Neural progenitor cell (in vitro differentiated cells): ENCODE results near the gene MCM3.

Source experiments
- EZH2 ChIP-seq: fragments of 200-600 bp; sonication (generic); IDR thresholded peaks from 2 replicates; pipeline ENCODE4 v1.6.1; 2017; ENCODE audit warnings: antibody characterized with exemption, mild to moderate bottlenecking, moderate library complexity
- EZH2phosphoT487 ChIP-seq: fragments of 200-600 bp; sonication (generic); IDR thresholded peaks from 2 replicates; pipeline ENCODE4 v1.6.1; 2017; ENCODE audit warnings: antibody characterized with exemption
- TF ChIP-seq, protein P1 (sequence below): fragments of 200-600 bp; sonication (generic); IDR thresholded peaks from 2 replicates; pipeline ENCODE4 v1.5.1; 2017; ENCODE audit warnings: antibody characterized with exemption, mild to moderate bottlenecking

DNA sequence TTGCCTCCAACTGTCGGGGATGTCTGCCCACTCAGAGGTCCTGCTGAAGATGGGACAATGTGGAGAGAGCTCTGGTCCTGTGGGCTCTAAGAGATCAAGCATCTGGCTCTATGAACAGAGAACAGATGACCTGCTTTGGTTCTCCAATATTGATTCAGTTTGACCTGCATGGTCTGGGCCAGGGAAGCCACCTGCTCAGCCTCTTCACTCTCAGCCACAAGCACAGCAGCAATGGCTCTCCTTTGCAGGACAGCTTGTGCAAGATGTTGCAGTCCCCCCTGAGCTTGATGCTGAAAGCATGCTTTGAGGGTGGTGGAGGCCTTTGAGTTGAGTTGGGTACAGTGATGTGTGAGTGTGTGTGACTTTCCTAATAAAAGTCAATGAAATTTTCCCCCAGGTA is 18.6 kb upstream of the MCM3 start:
- no peak for TF ChIP-seq EZH2
- TF ChIP-seq EZH2phosphoT487, result no peak
- TF ChIP-seq, protein P1, sequence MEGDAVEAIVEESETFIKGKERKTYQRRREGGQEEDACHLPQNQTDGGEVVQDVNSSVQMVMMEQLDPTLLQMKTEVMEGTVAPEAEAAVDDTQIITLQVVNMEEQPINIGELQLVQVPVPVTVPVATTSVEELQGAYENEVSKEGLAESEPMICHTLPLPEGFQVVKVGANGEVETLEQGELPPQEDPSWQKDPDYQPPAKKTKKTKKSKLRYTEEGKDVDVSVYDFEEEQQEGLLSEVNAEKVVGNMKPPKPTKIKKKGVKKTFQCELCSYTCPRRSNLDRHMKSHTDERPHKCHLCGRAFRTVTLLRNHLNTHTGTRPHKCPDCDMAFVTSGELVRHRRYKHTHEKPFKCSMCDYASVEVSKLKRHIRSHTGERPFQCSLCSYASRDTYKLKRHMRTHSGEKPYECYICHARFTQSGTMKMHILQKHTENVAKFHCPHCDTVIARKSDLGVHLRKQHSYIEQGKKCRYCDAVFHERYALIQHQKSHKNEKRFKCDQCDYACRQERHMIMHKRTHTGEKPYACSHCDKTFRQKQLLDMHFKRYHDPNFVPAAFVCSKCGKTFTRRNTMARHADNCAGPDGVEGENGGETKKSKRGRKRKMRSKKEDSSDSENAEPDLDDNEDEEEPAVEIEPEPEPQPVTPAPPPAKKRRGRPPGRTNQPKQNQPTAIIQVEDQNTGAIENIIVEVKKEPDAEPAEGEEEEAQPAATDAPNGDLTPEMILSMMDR, result no peak
